ENCODE results near the gene ARL6. TPM values are rescaled to one million over a fixed set of nuclear protein-coding genes. Genes with fewer than 3 reads are reported as not detected.
"Not testable (repeated sequence)": the region's sequence is repeated elsewhere in the genome, so short reads cannot be mapped to it uniquely, and the experiment has no call there.

The ARL6 gene
- total RNA-seq, 1 donor from 2014 or later, result 6.1 TPM

GRCh38 chr3:97831140-97831539 is 66.6 kb downstream of the ARL6 start:
- no peak for TF ChIP-seq CTCF (IDR thresholded peaks at IDR 0.05)
- Mint-ChIP-seq H3K4me3 (ENCODE audit: unreplicated experiment) (no peak overlapping the region), H3K36me3 (ENCODE audit: unreplicated experiment) (peaks cover 5% of the 10 kb centered on the region), H3K9me3 (ENCODE audit: unreplicated experiment) (peaks cover 6% of the 10 kb centered on the region), H3K4me1 (ENCODE audit: unreplicated experiment) (peaks cover 8% of the 10 kb centered on the region), H3K27me3 (ENCODE audit: unreplicated experiment) (no peaks in the 10 kb centered on the region), H3K27ac (ENCODE audit: unreplicated experiment) (no peak overlapping the region)
- DNase-seq (ENCODE audit: extremely low spot score, unreplicated experiment), result no peak

- DNase-seq (ENCODE audit: extremely low spot score, unreplicated experiment); H3K4me1 Mint-ChIP-seq (ENCODE audit: unreplicated experiment); H3K27ac Mint-ChIP-seq (ENCODE audit: unreplicated experiment); H3K36me3 Mint-ChIP-seq (ENCODE audit: unreplicated experiment); H3K9me3 Mint-ChIP-seq (ENCODE audit: unreplicated experiment); H3K27me3 Mint-ChIP-seq (ENCODE audit: unreplicated experiment); H3K4me3 Mint-ChIP-seq (ENCODE audit: unreplicated experiment): not testable (repeated sequence)
Measured at GRCh38 chr3:97833184-97833583, 68.6 kb downstream of the ARL6 start.

- DNase-seq (ENCODE audit: extremely low spot score, unreplicated experiment), result no peak
- Mint-ChIP-seq H3K27ac (ENCODE audit: unreplicated experiment) (no peak overlapping the region), H3K9me3 (ENCODE audit: unreplicated experiment) (peaks cover 6% of the 10 kb centered on the region)
Measured at GRCh38 chr3:97835761-97836160, 71.2 kb downstream of the ARL6 start.

GRCh38 chr3:97838393-97838792 is 73.8 kb downstream of the ARL6 start:
- DNase-seq (ENCODE audit: extremely low spot score, unreplicated experiment), result no peak
- Mint-ChIP-seq H3K36me3 (ENCODE audit: unreplicated experiment) (peaks cover 2% of the 10 kb centered on the region), H3K9me3 (ENCODE audit: unreplicated experiment) (no peaks in the 10 kb centered on the region), H3K4me3 (ENCODE audit: unreplicated experiment) (no peak overlapping the region), H3K27ac (ENCODE audit: unreplicated experiment) (no peak overlapping the region), H3K27me3 (ENCODE audit: unreplicated experiment) (no peaks in the 10 kb centered on the region), H3K4me1 (ENCODE audit: unreplicated experiment) (peaks cover 11% of the 10 kb centered on the region)
- no peak for TF ChIP-seq CTCF (IDR thresholded peaks at IDR 0.05)

More at GRCh38 chr3:97835761-97836160, 71.2 kb downstream of the ARL6 start:
- no peaks in the 10 kb centered on the region for H3K27me3 Mint-ChIP-seq (ENCODE audit: unreplicated experiment)
- peaks cover 7% of the 10 kb centered on the region for H3K36me3 Mint-ChIP-seq (ENCODE audit: unreplicated experiment)
- TF ChIP-seq CTCF (IDR thresholded peaks at IDR 0.05), result no peak
- H3K4me1 Mint-ChIP-seq (ENCODE audit: unreplicated experiment), result peaks cover 11% of the 10 kb centered on the region
- no peak overlapping the region for H3K4me3 Mint-ChIP-seq (ENCODE audit: unreplicated experiment)

GRCh38 chr3:97839944-97840343 is 75.4 kb downstream of the ARL6 start:
- no peak for DNase-seq (ENCODE audit: extremely low spot score, unreplicated experiment)
- Mint-ChIP-seq H3K4me1 (ENCODE audit: unreplicated experiment) (peaks cover 11% of the 10 kb centered on the region), H3K9me3 (ENCODE audit: unreplicated experiment) (no peaks in the 10 kb centered on the region), H3K27me3 (ENCODE audit: unreplicated experiment) (no peaks in the 10 kb centered on the region), H3K27ac (ENCODE audit: unreplicated experiment) (no peak overlapping the region), H3K36me3 (ENCODE audit: unreplicated experiment) (peaks cover 5% of the 10 kb centered on the region), H3K4me3 (ENCODE audit: unreplicated experiment) (no peak overlapping the region)
- no peak for TF ChIP-seq CTCF (IDR thresholded peaks at IDR 0.05)

GRCh38 chr3:97841304-97841703 is 76.7 kb downstream of the ARL6 start:
- no peak for DNase-seq (ENCODE audit: extremely low spot score, unreplicated experiment)
- peaks cover 11% of the 10 kb centered on the region for H3K4me1 Mint-ChIP-seq (ENCODE audit: unreplicated experiment)
- TF ChIP-seq CTCF (IDR thresholded peaks at IDR 0.05), result no peak
- no peaks in the 10 kb centered on the region for H3K27me3 Mint-ChIP-seq (ENCODE audit: unreplicated experiment)
- H3K36me3 Mint-ChIP-seq (ENCODE audit: unreplicated experiment), result peaks cover 7% of the 10 kb centered on the region
- no peak overlapping the region for H3K4me3 Mint-ChIP-seq (ENCODE audit: unreplicated experiment)
- H3K9me3 Mint-ChIP-seq (ENCODE audit: unreplicated experiment), result no peaks in the 10 kb centered on the region
- no peak overlapping the region for H3K27ac Mint-ChIP-seq (ENCODE audit: unreplicated experiment)

Data from osteocyte (in vitro differentiated cells).